Measurements from ENCODE around the gene JARID2. TPM values are rescaled to one million over a fixed set of nuclear protein-coding genes. Genes with fewer than 3 reads are reported as not detected.

JARID2 gene
- total and polyA plus RNA-seq, 10 of the 15 experiments (the other 5 are each of a cell fraction or from before 2014, with no cell fraction given) = 4.2 to 21.6 (median 11.7) TPM

GRCh38 chr6:15441981-15442380 lies 196.1 kb downstream of the JARID2 start (continued):
- no peak for TF ChIP-seq NFYA (IDR thresholded peaks at IDR 0.05; ENCODE audit: borderline replicate concordance, low read depth, low read length)

GRCh38 chr6:15442467-15442866 lies 196.6 kb downstream of the JARID2 start:
- peaks cover 73% of the 10 kb centered on the region for H3K79me2 ChIP-seq (ENCODE audit: control insufficient read depth, insufficient read depth, low read length)
- no peak overlapping the region for H2AFZ ChIP-seq (ENCODE audit: control insufficient read depth, low read depth, low read length)
- H3K4me3 ChIP-seq = no peak overlapping the region
- H3K27ac ChIP-seq (ENCODE audit: control insufficient read depth, insufficient read depth) = no peak overlapping the region
- no TSS peak for BruUV-seq (replicated peaks)
- TF ChIP-seq NKRF (conservative IDR thresholded peaks at IDR 0.05) (no peak), POLR2AphosphoS5 (IDR thresholded peaks at IDR 0.05; ENCODE audit: low read length) (no peak), CHD4 (IDR thresholded peaks at IDR 0.05) (no peak), MYC (IDR thresholded peaks at IDR 0.05; ENCODE audit: insufficient read depth, insufficient read length, insufficient replicate concordance, low read length, severe bottlenecking) (no peak), PML (IDR thresholded peaks at IDR 0.05; ENCODE audit: low read length) (no peak), IKZF1 (conservative IDR thresholded peaks at IDR 0.05) (no peak), BACH1 (IDR thresholded peaks at IDR 0.05; ENCODE audit: borderline replicate concordance) (no peak), PKNOX1 (IDR thresholded peaks at IDR 0.05) (no peak), RAD51 (IDR thresholded peaks at IDR 0.05) (no peak), HDAC6 (IDR thresholded peaks at IDR 0.05; ENCODE audit: unreplicated experiment) (no peak)
- TF ChIP-seq, protein P1, sequence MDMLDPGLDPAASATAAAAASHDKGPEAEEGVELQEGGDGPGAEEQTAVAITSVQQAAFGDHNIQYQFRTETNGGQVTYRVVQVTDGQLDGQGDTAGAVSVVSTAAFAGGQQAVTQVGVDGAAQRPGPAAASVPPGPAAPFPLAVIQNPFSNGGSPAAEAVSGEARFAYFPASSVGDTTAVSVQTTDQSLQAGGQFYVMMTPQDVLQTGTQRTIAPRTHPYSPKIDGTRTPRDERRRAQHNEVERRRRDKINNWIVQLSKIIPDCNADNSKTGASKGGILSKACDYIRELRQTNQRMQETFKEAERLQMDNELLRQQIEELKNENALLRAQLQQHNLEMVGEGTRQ (IDR thresholded peaks at IDR 0.05; ENCODE audit: borderline replicate concordance, low read depth, low read length) = no peak
- TF ChIP-seq, protein P2, sequence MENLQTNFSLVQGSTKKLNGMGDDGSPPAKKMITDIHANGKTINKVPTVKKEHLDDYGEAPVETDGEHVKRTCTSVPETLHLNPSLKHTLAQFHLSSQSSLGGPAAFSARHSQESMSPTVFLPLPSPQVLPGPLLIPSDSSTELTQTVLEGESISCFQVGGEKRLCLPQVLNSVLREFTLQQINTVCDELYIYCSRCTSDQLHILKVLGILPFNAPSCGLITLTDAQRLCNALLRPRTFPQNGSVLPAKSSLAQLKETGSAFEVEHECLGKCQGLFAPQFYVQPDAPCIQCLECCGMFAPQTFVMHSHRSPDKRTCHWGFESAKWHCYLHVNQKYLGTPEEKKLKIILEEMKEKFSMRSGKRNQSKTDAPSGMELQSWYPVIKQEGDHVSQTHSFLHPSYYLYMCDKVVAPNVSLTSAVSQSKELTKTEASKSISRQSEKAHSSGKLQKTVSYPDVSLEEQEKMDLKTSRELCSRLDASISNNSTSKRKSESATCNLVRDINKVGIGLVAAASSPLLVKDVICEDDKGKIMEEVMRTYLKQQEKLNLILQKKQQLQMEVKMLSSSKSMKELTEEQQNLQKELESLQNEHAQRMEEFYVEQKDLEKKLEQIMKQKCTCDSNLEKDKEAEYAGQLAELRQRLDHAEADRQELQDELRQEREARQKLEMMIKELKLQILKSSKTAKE (IDR thresholded peaks at IDR 0.05; ENCODE audit: low read depth, poor library complexity, severe bottlenecking) = no peak
- peaks cover 1 to 3% of the 10 kb centered on the region in 2 experiments; a peak in 2 of 4 replicates for H3K36me3 ChIP-seq (ENCODE audit: control insufficient read depth in 2 of 2, insufficient read depth in 2 of 2, low read length in 1 of 2)
- POLR2A ChIA-PET = interaction anchor here (0.7 to 2.2 kb wide), 3 partner anchors 15 to 898 kb away, joined by 3 to 8 read pairs (median 3); no protein-coding TSS in a partner anchor
- FAIRE-seq (no peak), DNase-seq (ENCODE audit: low read depth, low spot score) (no peak), ATAC-seq (no peak)
- no peak overlapping the region for H3K4me2 ChIP-seq (ENCODE audit: control insufficient read depth, insufficient read depth)
- H3K27me3 ChIP-seq (replicated peaks in 1 of 2; ENCODE audit: control insufficient read depth in 2 of 2, insufficient read depth in 2 of 2, low read length in 1 of 2) = no peaks in the 10 kb centered on the region
- SMC1A ChIA-PET (ENCODE audit: uncharacterized antibody, unreplicated experiment) = interaction anchor here (0.7 to 15.4 kb wide), 12 partner anchors 10 to 485 kb away, joined by 3 to 143 read pairs (median 9); no protein-coding TSS in a partner anchor
- H3K9ac ChIP-seq (ENCODE audit: control insufficient read depth, insufficient read depth, low read length) = no peak overlapping the region
- in situ Hi-C loops (cut with MboI) = no loop called here
- peaks cover 19% of the 10 kb centered on the region for H3K4me1 ChIP-seq (ENCODE audit: control insufficient read depth, insufficient read depth, low read length)
- 92% methylated on average over 6 of the region's 6 CpGs for WGBS (ENCODE audit: insufficient coverage, insufficient replicate concordance, low lambda C conversion rate, missing lambda C conversion rate)
- intact Hi-C loops (cut with micrococcal nuclease; ENCODE audit: unreplicated experiment) = loop anchor here (5.0 kb wide), 3 partner anchors 50 to 195 kb away; partner anchors contain the start of gene JARID2
- RAD21 ChIA-PET (ENCODE audit: unreplicated experiment) = interaction anchor here (1.5 to 5.8 kb wide), 5 partner anchors 15 to 115 kb away, joined by 4 to 41 read pairs (median 17); no protein-coding TSS in a partner anchor
- H3K9me3 ChIP-seq (replicated peaks; ENCODE audit: control insufficient read depth, insufficient read depth, low read length) = no peaks in the 10 kb centered on the region
- H4K20me1 ChIP-seq (ENCODE audit: control insufficient read depth, insufficient read depth) = no peaks in the 10 kb centered on the region
- CTCF ChIA-PET = interaction anchor here (0.6 to 4.8 kb wide), 11 partner anchors 10 to 189 kb away, joined by 3 to 39 read pairs (median 17); no protein-coding TSS in a partner anchor
